HG03066 (cell line): ENCODE data around the gene CLEC16A.

ENCODE experiments used
- ATAC-seq: cut with Tn5 transposase; IDR thresholded peaks from one replicate; pipeline ENCODE4 v1.9.1; 2021; ENCODE audit warnings: low read depth; ENCODE audit not compliant: unreplicated experiment

CLEC16A gene

DNA sequence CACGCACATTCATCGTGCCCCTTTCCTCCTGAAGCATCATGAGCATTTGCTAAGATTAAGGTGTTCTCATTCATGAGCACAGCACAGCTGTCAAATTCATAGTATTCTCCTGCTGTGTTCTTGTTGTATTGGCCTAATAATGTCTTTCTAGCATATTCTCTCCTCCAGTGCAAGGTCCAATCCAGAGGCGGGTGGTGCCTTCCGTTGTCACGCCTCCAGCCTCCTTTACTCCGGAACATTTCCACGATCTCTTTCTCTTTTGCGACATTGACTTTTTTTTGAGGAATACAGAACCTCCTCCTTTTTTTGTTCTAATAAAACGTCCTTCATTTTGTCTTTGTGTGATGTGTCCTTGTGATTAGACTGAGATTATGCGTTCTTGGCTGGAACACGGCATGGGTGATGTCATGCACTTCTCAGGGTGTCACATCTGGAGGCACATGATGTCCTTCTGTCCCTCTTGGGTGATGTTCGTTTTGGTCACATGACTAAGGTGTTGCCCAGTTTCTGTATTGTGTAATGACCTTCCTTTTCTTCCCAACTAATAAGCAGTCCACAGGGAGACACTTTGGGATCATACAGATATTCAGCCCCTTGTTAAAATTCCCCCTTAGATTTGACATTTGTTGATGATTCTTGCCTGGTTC, 66.3 kb downstream of the CLEC16A start:
- no peak for ATAC-seq

DNA sequence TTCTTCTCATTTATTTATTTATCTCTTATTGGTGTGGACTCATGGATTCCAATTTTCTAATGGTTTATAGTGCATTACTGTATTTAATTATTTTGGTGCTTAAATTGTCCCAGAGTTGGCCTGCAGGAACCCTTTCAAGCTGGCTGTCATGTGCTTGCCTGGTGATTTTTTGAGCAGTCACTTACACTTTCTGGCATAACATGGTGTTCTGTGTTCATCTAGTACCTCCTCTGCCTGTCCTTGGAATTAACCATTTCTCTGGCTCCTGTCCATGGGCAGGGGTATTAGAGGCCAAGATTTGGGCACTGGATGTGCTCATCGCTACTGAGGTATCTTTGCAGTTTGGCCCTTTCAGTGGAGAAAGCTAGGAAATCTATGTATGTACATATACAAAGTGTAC, 67.0 kb downstream of the CLEC16A start:
- ATAC-seq: no peak

DNA sequence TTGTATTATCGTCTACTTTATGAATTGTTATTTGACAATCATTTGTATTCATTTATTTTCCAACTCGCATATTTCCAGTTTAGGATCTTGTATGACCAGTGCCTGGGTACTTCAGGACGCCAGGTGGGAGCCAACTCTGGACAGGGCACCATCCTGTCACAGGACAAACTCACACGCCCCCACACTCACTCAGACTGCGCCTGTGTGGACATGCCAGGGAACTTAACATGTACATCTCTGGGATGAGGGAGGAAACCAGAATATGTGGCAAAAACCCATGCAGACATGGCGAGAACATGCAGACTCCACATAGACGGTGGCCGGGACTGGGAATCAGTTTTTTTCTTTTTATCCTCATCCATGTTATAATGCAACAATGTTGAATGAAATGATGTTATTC, 68.5 kb downstream of the CLEC16A start:
- no peak for ATAC-seq

DNA sequence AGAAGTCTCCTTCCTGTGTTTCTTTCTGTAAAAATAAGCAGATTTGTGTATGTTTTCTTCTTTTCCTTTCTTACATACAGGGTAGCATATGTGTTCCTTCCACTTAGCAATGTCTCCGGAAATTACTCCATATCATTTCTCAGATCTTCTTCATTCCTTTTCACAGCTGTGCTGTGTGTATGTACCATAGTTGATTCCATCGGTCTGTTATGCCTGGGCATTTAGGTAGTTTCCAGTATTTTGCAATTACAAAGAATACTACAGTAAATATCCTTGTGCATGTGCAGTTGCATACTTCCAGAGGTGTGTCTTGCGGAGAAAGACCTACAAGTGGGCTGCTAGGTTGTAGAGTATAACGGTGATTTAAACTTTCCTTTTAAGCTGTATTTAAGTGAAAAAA, 69.8 kb downstream of the CLEC16A start:
- ATAC-seq: no peak

DNA sequence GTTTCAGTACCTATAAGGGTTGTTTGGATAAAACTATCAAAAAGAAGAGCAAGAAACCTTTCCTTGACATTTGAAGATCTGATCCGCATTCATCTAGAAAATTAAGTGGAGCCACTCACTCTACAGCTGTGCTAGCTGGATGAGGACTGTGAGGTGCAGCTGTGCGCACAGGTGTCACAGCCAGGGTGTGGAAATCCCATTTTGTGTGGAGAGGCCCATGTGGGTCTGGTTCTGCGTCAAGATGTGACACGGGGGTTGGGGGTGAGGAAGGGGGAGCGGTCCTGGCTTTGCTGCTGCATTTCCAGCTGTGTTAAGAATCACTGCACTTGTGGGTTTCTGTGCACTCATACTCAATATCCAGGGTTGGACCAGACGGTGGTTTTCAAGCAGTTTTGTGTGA, 70.7 kb downstream of the CLEC16A start:
- no peak for ATAC-seq

DNA sequence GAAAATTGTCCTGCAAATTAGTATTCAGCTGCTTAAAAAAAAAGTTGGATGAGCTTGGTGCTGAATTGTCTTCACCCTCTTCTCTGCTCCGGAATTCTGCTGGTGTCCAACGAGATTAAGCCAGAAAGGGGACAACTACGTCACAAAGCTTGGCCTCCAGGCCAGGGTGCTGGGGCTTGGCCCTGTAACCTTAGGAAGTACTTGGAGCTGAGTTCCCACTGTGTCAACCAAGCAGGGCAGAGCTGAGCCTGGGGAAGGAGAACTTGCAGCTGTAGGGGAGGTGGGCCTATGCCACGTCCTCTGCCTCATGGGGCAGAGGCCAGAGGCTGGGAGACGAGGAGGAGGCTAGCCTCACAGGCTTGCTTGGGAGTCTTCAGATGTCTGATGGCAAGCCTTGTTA, 71.2 kb downstream of the CLEC16A start:
- no peak for ATAC-seq

DNA sequence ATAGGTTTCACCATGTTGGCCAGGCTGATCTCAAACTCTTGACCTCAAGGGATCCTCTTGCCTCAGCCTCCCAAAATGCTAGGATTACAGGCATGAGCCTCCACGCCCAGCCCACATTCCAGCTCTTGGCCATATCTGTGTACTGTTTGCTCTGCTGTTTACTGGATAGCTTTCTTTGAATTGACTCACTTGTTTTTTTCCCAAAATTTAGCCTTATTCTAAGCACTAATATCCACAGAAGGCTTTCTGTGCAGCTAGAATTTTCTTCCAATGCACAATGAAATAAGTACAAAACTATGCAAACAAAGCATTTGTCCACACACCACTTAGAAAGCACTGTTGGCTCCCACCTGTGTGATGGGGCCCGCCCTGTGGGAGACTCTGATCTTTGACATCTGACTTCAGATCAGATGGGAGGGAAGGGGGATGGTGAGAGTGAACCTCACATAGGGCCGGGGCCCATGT, 72.2 kb downstream of the CLEC16A start:
- ATAC-seq: no peak

DNA sequence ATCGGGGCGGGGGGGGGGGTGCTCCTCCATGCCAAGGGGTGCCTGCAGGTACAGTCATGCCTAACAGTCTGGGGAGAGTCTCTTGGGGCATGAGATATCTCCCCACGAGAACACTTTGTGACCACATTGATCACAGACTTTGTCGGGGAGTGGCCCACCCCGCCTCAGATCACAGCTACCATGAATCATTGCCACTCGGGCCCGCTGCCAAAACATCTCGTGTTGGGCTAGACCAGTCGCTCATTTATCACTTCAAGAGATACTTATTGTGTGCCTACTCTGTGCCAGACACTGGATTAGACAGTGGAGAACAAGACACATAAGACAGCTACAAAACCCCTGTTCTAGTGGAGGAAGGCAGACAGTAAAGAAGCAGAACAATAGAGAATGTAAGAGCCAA, 72.6 kb downstream of the CLEC16A start:
- ATAC-seq: no peak

DNA sequence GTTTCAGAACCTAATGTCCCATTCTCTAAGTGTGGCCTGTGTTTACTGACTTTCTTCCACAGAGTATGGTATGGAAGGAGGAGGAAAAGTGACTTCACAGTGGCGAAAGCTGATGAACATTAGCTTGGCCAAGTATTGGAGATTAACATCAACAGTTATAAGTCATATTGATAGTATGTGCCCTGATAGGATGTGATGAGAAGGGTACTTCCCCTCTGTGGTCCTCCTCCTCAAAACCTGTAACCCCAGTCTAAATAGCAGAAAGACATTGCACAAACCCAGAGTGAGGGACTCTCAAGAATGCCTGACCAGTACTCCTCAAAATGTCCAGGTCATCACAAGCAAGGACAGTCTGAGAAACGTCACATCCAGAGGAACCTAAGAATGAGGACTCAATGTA, 73.1 kb downstream of the CLEC16A start:
- ATAC-seq: no peak

DNA sequence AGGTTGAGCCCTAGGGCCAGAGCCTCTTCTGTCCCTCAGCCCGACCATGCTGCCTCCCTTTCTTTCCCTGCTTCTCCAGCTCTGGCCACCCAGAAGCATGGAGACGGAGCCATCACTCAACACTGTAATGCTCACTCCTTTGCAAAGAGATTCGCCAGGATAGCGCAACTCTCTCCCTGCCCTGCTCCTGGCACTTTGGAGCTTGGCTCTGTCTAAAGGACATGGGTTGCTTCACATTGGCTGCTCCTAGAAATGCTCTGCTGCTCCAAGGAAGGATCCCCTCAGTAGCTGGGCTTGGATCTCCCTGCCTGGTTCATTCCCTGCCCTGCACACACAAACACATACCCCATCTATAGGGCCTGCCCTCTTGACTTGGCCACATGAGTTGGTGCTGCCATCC, 76.0 kb downstream of the CLEC16A start:
- ATAC-seq: no peak

DNA sequence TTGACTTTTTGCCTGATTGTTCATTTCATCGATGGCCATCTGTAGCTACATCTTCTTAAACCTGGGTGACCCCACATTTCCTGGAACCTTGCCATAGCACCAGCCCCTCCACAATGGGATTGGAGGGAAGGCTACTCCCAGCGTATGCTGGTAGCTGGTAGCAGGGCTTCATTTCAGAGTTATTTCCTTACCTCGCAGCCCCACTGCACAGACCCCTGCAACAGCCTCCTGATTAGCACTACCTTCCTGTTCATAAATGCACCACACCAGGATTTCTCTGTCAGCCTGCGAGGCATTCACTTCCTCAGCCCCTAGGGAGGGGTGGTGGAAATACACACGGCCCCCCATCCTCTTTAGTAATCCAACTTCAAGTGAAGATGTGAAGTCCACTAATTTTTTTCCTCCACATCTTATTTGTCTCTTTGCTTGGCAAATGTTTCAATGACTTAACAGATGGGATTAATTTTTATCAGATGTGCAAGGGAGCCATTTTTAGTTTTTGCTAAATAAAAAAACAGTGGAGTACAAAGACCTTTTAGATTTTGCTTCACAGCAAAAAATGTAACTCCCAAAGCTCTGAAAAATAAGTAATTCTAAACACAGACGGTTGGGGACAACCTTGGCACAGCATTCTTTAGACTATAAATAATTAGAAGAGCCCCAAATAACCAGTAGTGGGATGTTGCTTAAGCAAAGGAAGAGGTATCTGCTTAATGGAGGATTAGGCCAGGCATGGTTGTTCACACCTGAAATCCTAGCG, 76.6 kb downstream of the CLEC16A start:
- ATAC-seq: no peak

DNA sequence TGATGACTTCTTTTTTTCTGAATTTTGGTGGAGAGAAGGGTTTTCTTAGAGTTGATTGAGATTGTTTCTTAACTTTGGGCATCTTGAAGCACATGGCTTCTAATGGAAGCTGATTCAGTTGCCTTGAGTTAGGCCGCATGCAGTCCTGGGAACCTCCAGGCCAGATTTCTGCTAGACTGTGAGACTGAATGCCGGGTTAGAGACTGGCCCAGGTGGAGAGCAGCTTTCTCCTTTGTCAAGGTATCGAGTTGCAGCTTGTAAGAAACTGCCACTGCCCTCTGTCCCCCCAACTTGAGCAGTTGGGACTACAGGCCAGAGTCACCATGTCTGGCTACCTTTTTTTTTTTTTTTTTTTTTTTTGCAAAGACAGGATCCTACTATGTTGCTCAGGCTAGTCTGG, 77.6 kb downstream of the CLEC16A start:
- ATAC-seq: no peak

DNA sequence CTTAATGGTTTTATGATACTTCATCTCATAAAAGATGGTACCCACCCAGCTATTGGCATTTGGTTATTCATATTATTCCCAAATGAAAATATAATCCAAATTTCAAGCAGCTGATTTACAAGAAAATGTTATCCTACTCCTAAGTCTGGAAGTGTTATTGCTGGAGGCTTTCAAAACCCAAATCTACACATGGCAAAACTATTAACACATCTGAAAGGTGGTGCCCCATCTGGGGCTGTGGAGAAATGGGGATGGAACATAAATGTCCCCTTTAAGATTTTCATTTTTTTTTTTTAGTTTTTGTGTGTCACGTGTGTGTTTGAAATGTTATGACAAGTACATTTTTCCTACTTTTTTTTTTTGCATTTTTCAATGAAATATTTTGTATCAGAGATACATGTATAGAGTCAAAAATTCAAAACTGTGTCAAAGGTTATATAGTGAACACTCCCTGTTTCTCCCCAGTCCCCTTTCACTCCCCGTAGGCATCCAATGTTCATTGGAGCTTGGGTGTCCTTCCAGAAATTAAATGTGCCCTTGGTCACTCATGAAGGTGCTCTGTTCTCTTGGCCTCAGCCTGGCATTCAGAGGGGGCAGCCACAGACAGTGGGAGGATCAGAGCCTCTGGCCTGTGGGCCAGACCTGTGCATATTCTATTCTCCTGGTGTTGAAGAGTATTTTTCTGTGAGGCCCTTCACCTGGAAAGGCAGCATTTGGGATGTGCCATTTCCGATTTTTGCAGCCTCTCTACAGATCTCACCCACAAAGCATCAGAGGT, 79.1 kb downstream of the CLEC16A start:
- no peak for ATAC-seq

DNA sequence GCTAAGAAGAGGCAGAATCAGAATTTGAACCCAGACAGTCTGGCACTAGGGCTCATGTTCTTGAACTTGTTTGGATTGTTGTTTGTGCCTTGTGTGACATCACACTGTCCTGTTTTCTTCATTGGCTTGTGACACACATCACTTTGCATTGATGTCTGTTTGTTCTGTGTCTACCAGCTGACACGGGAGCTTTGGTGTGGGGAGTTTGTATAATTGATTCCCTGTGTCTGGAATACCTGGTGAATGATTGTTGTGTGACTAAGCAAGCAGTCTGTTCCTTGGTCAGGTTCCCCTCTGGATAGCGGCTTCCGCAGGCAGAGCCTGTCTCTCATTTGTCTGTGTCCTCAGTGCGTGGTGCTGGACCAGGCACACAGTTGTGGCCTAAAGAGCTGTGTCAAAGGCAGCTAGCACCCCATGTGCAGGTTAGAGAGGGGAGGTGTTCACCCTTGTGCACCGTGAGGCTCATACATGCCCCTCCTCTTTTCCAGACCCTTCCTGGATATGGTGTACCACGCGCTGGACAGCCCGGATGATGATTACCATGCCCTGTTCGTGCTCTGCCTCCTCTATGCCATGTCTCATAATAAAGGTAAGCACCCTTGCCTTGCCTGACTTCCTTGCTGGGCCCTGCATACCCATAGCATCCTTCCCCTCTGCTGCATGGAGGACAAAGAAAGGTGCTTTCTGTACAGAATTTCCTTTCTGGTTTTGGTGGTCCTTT, 80.1 kb downstream of the CLEC16A start:
- peak; percentile 30 for ATAC-seq

DNA sequence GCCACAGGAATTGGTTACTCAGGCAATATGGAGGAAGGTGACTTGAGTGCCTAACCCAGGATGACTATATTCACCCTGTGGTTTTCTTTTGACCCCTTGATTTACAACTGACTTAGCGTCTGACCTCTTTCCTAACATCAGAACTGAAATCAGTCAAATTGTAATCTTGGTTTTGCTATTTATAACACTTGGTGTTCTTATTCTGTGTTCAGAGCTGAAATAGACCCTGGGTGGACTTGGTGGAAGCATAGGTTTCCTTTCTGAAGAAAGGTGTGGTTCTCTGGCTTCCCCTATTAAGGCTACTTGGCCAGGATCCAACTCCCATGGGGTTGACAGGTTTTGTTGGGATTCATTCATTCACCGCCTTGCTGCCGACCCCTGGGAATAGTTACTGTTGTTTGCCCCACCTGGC, 80.8 kb downstream of the CLEC16A start:
- peak; percentile 60 for ATAC-seq

DNA sequence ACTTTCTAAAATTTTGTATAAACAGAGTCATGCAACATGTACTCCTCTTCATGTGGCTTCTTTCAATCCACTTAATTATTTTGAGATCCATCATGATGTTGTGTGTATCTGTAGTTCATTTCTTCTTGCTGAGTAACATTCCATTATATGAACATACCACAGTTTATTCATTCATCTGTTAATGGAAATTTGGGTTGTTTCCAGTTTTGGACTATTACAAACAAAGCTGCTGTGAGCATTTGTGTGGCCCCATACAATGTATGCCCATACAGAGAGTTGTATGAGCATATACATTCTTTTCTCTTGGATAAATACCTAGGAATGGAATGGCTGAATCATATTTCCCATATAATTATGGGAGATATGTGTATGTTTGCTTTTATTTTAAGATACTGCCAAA, 85.6 kb downstream of the CLEC16A start:
- ATAC-seq: no peak

DNA sequence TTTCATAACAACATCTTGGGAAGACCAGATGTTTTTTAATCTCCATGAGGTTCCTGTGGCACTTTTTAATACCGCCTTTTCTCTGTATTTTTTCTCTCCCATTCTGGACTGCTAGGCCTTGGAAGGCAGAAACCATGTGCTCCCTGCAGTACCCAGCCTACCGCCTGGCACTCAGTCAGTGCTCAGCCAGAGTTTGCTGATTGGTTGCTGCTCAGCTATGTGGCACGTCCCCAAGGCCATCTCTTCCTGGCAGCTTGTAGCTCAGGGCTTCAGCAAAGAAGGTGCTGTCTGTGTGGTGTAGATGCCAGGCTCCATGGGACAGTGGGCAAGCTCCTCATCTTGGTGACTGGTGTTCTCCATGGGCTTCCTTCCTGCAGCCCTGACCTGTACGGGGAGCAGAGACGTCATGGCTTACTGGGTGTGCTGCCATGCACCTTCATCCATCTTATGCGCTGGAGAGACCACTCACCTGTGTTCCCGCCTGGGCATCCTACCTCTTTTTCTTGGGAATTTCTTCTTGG, 86.7 kb downstream of the CLEC16A start:
- ATAC-seq: no peak

DNA sequence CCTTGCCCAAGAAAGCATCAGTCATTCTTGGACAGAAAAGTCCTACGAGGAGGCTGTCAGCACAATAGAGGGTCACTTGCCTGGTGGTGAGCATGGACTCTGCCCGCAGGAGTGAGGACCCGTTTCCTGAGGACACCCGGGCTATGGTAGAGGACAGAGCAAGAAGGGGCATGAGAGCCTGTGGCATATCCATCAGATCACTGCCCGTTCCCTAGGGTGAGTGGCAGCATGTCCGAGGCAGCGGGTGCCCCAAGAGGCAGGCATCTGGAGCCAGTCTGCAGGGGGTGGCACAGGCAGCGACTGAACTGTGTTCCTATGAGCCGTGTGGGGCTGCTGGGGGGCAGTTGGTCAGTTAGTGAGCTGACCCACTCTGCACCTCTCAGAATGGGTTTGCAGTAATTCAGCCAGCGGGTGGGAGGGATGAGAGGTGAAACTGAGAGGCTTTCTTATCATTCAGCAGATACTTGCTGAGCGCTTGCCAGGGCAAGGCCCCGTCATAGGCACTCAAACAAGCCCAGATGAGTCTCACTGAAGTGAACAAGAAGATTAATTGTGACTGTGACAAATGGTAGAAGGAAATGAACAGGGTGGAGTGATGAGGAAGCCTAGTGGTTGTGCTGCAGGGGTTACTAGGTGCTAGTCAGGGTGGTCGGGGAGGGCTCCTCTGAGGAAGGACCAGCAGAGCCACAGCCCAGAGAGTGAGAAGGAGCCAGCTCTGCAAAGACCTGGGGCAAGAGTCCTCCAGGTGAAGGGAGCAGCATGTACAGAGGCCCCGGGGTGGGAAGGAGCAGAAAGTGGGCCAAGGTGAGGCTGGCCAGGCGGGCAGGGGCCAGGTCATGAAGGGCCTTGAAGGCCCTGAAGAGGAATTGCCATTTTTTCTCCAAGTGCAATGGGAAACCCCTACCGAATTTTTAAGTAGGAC, 87.9 kb downstream of the CLEC16A start:
- no peak for ATAC-seq

DNA sequence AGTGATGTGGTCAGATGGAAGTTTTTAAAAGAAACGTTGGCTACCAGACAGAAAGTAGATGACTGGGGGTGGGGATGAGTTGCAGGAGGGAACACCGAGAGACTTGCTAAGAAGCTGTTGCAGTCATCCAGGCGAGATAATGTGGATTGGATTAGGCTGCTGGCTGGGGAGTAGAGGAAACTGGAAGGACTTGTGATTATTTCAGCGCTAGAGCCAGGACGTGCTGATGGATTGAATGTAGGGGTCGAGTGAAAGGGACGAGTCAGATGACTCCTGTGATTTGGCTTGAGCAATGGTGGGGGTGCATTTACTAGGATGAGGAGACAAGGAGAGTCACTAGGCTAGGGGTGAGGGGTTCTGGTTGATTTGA, 88.5 kb downstream of the CLEC16A start:
- no peak for ATAC-seq
